ENCODE measurements around the gene MMP20.

GRCh38 chr11:102596578-102596977 lies 28.6 kb downstream of the MMP20 start:
- TF ChIP-seq, protein P1, sequence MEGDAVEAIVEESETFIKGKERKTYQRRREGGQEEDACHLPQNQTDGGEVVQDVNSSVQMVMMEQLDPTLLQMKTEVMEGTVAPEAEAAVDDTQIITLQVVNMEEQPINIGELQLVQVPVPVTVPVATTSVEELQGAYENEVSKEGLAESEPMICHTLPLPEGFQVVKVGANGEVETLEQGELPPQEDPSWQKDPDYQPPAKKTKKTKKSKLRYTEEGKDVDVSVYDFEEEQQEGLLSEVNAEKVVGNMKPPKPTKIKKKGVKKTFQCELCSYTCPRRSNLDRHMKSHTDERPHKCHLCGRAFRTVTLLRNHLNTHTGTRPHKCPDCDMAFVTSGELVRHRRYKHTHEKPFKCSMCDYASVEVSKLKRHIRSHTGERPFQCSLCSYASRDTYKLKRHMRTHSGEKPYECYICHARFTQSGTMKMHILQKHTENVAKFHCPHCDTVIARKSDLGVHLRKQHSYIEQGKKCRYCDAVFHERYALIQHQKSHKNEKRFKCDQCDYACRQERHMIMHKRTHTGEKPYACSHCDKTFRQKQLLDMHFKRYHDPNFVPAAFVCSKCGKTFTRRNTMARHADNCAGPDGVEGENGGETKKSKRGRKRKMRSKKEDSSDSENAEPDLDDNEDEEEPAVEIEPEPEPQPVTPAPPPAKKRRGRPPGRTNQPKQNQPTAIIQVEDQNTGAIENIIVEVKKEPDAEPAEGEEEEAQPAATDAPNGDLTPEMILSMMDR (IDR thresholded peaks at IDR 0.05): no peak
- TF ChIP-seq SIN3A (IDR thresholded peaks at IDR 0.05; ENCODE audit: borderline replicate concordance, insufficient read depth, low read depth, low read length): no peak
